ENCODE measurements around the gene ARMC9. TPM values are rescaled to one million over a fixed set of nuclear protein-coding genes. Genes with fewer than 3 reads are reported as not detected.

The ARMC9 gene
- total RNA-seq, 1 donor from 2014 or later = 3.3 TPM

DNA sequence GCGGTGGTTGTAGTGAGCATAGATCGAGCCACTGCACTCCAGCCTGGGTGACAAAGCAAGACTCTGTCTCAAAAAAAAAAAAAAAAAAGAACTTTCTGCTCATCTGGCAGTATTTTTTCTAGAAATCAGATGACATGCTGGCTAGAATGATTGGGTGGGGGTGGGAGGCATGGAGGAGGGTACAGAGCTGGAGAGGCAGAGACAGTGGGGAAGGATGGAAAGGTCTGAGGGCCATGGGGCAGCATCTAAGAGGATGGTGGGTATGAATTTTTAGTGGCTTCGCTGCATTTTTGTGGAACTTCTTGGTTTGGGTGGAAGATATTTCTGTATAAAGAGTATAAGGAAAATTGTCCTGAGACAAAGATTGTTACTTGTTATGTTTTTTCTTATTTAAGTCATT is 23.3 kb downstream of the ARMC9 start:
- TF ChIP-seq, protein P1, sequence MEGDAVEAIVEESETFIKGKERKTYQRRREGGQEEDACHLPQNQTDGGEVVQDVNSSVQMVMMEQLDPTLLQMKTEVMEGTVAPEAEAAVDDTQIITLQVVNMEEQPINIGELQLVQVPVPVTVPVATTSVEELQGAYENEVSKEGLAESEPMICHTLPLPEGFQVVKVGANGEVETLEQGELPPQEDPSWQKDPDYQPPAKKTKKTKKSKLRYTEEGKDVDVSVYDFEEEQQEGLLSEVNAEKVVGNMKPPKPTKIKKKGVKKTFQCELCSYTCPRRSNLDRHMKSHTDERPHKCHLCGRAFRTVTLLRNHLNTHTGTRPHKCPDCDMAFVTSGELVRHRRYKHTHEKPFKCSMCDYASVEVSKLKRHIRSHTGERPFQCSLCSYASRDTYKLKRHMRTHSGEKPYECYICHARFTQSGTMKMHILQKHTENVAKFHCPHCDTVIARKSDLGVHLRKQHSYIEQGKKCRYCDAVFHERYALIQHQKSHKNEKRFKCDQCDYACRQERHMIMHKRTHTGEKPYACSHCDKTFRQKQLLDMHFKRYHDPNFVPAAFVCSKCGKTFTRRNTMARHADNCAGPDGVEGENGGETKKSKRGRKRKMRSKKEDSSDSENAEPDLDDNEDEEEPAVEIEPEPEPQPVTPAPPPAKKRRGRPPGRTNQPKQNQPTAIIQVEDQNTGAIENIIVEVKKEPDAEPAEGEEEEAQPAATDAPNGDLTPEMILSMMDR (IDR thresholded peaks at IDR 0.05) = no peak
- Histone ChIP-seq H3K4me3 (no peak overlapping the region), H3K4me1 (peaks cover 0 to 14% of the 10 kb centered on the region in 2 donors), H3K27me3 (no peaks in the 10 kb centered on the region), H3K36me3 (peaks cover 0 to 15% of the 10 kb centered on the region in 2 donors), H3K27ac (peak overlapping the region; percentile 85 to 88), H3K9me3 (no peaks in the 10 kb centered on the region)
- DNase-seq (ENCODE audit: low spot score in 2 of 2) = no peak
- intact Hi-C loops (cut with DNase I) = loop anchor here (5.0 kb wide), 1 partner anchor 34 kb away; no protein-coding TSS in a partner anchor

DNA sequence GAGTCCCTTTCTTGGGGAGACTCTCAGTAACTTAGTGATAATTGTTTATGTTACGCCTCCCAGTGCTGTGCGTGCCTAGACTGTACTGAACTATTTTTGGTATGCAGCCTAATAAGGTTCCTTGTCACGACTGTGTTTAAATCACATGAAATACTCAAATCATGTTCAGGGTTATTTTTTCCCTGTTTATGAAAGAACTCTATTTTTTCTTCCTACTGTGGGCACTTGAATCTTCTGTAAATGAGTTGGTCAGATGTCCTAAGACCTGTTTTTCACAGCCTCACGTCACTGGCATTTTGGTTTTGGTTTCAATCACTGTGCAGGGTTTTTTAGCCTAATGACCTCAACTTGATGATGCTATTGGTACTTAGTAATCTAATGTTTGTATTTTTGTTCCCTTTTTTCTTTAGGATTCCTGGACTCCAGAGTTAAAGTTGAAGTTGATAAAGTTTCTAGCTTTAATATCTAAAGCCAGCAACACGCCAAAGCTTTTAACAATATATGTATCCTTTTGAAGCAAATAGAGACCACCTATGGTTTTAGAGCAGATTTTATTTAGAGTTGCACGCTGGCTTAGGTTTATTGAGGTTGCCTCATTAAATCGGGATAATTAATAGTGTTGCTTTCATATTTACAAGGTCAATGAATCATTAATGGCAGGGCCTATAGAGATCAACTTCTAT is 24.0 kb downstream of the ARMC9 start:
- TF ChIP-seq, protein P1 (IDR thresholded peaks at IDR 0.05) = no peak
- peak overlapping the region in 1 of 2 donors; percentile 30 for H3K4me3 ChIP-seq
- H3K27me3 ChIP-seq = no peaks in the 10 kb centered on the region
- peak in 1 of 2 donors; percentile 73 for DNase-seq (ENCODE audit: low spot score in 2 of 2)
- no peaks in the 10 kb centered on the region for H3K9me3 ChIP-seq
- intact Hi-C loops (cut with DNase I) = loop anchor here (5.0 kb wide), 1 partner anchor 35 kb away; no protein-coding TSS in a partner anchor
- H3K4me1 ChIP-seq = peaks cover 0 to 14% of the 10 kb centered on the region in 2 donors
- peaks cover 0 to 8% of the 10 kb centered on the region in 2 donors for H3K36me3 ChIP-seq
- peak overlapping the region; percentile 85 to 88 for H3K27ac ChIP-seq

DNA sequence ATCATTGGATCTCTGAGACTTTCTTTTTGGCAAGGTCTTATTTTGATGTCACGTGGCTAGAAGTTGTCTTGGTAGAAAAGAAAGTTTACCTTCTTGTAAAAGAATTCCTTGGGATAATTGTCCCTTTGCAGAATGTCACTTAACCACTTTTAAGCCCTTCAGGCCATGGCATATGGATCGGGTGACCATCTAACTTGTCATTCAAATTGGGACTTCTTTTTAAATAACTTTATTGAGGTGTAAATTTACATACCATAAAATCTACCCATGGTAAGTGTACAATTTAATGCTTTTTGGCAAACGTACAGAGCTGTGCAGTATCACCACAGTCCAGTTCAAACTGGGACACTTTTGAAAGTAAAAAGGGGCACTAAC is 24.6 kb downstream of the ARMC9 start:
- Histone ChIP-seq H3K9me3 (no peaks in the 10 kb centered on the region), H3K4me3 (peak overlapping the region in 1 of 2 donors; percentile 30), H3K27ac (peak overlapping the region; percentile 85 to 88), H3K27me3 (no peaks in the 10 kb centered on the region), H3K36me3 (peaks cover 0 to 6% of the 10 kb centered on the region in 2 donors), H3K4me1 (peaks cover 0 to 14% of the 10 kb centered on the region in 2 donors)
- no peak for DNase-seq (ENCODE audit: low spot score in 2 of 2)
- TF ChIP-seq, protein P1 (IDR thresholded peaks at IDR 0.05) = no peak
- intact Hi-C loops (cut with DNase I) = loop anchor here (5.0 kb wide), 1 partner anchor 36 kb away; no protein-coding TSS in a partner anchor

DNA sequence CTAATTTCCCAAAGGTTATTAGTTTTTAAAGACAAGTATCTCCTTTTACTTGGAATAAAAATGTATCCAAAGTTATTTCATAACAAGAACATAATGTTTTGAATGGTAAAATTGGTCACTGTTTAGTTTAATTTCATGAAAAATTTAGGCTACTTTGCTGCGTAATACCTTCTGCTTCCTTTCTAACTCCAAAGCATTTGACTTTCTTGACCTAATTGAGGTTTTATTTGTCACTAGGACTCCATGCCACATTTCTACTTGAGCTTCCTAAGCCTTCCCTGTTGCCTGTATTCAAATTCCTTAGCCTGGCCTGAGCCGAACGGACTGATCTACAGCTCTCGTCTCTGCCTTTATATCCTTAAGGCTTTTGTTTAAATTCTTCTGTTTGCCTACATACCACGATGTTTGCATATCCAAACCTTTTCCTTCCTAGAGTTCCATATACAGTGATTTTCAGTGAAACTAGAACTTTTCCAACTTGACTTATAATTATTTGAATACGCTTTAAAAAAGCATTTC is 25.1 kb downstream of the ARMC9 start:
- no peaks in the 10 kb centered on the region for H3K27me3 ChIP-seq
- no peaks in the 10 kb centered on the region for H3K9me3 ChIP-seq
- peak overlapping the region; percentile 85 to 88 for H3K27ac ChIP-seq
- intact Hi-C loops (cut with DNase I) = loop anchor here (5.0 kb wide), 1 partner anchor 36 kb away; no protein-coding TSS in a partner anchor
- H3K4me3 ChIP-seq = no peak overlapping the region
- peaks cover 0 to 14% of the 10 kb centered on the region in 2 donors for H3K4me1 ChIP-seq
- no peak for DNase-seq (ENCODE audit: low spot score in 2 of 2)
- TF ChIP-seq, protein P1 (IDR thresholded peaks at IDR 0.05) = no peak
- peaks cover 0 to 6% of the 10 kb centered on the region in 2 donors for H3K36me3 ChIP-seq

DNA sequence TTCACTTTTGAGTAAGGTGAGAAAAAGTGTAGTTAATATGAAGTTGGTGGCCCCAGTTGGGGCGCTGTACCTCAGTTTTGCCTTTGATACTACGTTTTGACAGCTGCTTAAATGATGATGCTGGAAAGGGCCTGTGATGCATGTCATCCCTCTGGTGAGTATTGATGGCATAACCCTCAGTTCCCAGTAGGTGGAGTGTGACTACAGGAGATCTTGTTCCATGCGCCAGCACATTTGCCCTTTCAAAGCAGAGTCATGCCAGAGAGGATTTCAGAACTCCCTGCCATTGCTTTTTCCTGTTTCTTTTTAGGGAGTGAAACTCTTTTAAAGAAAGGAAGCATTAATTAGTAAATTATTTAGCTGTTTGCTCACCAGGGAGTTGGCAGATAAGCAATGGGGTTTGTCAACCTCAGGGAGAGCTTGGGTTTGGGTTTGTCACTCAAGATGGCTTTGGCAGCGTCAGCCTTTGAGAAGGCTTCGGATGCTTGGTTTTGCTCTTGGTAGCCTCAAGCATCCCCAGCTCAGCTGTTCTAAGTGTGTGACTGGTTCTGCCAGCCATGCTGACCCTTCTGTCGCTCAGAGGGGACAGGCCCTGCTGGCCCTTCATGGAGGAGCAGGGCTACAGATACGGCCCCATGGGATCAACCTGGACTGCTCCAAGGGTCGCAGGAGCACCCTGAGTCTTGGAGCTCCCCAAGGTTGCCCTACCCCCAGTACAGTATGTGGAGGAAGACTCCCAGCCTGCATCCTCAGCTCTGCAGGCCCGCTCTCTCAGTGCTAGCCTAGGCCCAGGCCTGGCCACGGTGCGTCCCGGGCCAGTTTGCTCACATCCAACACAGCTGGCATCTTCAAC is 29.1 kb downstream of the ARMC9 start:
- Histone ChIP-seq H3K36me3 (no peaks in the 10 kb centered on the region), H3K4me3 (no peak overlapping the region), H3K9me3 (no peaks in the 10 kb centered on the region), H3K27ac (peak overlapping the region; percentile 8 to 15), H3K27me3 (no peaks in the 10 kb centered on the region), H3K4me1 (peaks cover 0 to 12% of the 10 kb centered on the region in 2 donors)
- DNase-seq (ENCODE audit: low spot score in 2 of 2) = peak in 1 of 2 donors; percentile 79
- TF ChIP-seq, protein P1 (IDR thresholded peaks at IDR 0.05) = peak; percentile 69 to 82 (median 75)
- intact Hi-C loops (cut with DNase I) = loop anchor here (5.0 kb wide), 3 partner anchors 125 to 225 kb away; no protein-coding TSS in a partner anchor
